AG04449 (cell line): ENCODE results near the gene GBX2.

Experiments
- CTCF ChIA-PET: fragments of 350-600 bp; formaldehyde crosslinking; extraction: SDS; loops from one replicate; lab custom pipeline; 2021; ENCODE audit warnings: antibody characterized with exemption; lab: Yijun Ruan, JAX
- POLR2A ChIA-PET: fragments of 400-600, 350-600 bp; formaldehyde crosslinking; extraction: SDS; loops from one replicate; lab custom pipeline; 2020; ENCODE audit warnings: antibody characterized with exemption, inconsistent platforms; lab: Yijun Ruan, JAX
- DNase-seq: peaks from one replicate; pipeline ENCODE4 v3.0.0-alpha.2; 2010; ENCODE audit warnings: low read depth, low spot score
- H3K4me3 ChIP-seq: 2 replicates; pipeline ENCODE4 v1.5.1; 2011; ENCODE audit warnings: low read depth, mild to moderate bottlenecking, control low read depth, low read length
- TF ChIP-seq, protein P1 (sequence below): IDR thresholded peaks from one replicate; pipeline ENCODE4 v1.5.1; 2011; ENCODE audit warnings: mild to moderate bottlenecking, moderate library complexity, low read length, control low read depth, inconsistent platforms; ENCODE audit not compliant: insufficient read depth; ENCODE audit errors: missing control alignments

Gene GBX2

DNA sequence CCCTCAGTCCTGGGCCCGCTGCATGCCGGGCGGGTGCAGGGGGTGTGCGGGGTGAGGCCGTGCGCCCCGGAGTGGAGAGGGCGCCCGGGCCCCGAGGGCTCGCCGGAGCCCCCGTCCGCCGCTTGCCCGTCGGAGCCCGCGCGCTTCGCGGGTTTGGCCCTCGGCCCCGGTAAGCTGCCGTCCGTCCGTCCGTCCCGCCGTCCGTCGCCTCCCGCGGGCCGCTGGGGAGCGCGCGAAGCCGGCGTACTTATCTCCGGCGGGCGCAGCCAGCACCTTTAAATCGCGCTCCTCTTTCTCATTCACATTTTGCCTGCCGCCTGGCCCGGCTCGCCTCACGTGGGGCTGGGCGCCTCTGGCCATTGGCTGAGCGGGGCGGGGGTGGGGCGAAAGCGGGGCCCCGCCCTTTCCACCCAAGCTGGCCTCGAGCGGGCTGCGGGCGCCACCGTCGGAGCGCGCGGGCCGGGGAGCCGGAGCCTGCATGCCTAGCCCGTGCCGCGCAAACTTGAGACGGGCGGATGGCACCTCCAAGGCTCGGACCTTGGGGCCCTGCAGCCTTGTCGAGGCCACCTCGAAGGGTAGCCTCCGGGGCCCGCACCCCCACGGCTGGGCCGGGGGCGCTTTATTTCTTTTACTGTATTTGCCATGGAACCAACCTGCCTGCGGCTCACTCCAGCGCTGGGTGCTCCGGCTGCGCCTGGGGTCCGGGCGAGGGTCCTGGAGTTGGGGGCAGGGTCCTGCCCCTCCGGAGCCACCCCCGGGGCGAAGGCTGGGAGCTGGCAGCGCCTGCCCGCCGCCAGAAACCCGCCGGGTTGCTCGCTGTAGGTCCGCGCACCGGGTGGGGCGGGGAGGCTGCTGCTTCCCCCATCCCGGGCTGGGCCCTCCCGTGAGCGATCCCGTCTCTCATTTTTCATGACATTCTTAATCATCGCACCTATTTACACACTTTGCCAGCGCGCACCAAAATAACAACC, at the start of gene GBX2:
Gene GBX2 (minus strand): TSS at position 277 of the 971 bp plus-strand sequence. CDS start 415 bp downstream, outside the sequence.
- TF ChIP-seq, protein P1, sequence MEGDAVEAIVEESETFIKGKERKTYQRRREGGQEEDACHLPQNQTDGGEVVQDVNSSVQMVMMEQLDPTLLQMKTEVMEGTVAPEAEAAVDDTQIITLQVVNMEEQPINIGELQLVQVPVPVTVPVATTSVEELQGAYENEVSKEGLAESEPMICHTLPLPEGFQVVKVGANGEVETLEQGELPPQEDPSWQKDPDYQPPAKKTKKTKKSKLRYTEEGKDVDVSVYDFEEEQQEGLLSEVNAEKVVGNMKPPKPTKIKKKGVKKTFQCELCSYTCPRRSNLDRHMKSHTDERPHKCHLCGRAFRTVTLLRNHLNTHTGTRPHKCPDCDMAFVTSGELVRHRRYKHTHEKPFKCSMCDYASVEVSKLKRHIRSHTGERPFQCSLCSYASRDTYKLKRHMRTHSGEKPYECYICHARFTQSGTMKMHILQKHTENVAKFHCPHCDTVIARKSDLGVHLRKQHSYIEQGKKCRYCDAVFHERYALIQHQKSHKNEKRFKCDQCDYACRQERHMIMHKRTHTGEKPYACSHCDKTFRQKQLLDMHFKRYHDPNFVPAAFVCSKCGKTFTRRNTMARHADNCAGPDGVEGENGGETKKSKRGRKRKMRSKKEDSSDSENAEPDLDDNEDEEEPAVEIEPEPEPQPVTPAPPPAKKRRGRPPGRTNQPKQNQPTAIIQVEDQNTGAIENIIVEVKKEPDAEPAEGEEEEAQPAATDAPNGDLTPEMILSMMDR: no peak
- POLR2A ChIA-PET: no interaction called here
- CTCF ChIA-PET: interaction anchor here (4.9 to 6.3 kb wide), 2 partner anchors 10 to 389 kb away, joined by 22 to 57 read pairs; no protein-coding TSS in a partner anchor
- H3K4me3 ChIP-seq: peak within 1 kb of the TSS; percentile 49
- DNase-seq: no peak

DNA sequence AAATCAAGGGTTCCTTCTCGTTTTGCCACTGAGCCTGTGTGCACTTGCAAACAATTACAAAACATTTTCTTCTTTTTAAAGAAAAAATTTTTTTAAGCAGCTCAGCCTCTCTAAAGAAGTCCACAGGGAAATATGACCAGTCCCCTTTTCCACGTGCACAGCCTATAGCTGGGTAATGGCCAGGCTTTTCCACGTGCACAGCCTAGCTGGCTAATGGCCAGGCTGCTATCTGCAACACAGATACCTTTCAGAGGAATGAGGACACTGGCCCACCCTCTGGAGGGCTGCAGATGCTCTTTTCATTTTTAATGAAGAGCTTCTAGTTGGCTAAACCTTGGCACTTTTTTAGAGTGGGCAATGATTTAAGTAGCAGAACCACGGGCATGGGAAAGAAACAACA, 49.7 kb upstream of the GBX2 start:
- TF ChIP-seq, protein P1: no peak
- DNase-seq: no peak
- ChIA-PET POLR2A (interaction anchor here (0.6 kb wide), 1 partner anchor 266 kb away, joined by 3 read pairs; no protein-coding TSS in a partner anchor), CTCF (interaction anchor here (1.2 kb wide), 1 partner anchor 451 kb away, joined by 3 read pairs; no protein-coding TSS in a partner anchor)
- H3K4me3 ChIP-seq: no peak overlapping the region

DNA sequence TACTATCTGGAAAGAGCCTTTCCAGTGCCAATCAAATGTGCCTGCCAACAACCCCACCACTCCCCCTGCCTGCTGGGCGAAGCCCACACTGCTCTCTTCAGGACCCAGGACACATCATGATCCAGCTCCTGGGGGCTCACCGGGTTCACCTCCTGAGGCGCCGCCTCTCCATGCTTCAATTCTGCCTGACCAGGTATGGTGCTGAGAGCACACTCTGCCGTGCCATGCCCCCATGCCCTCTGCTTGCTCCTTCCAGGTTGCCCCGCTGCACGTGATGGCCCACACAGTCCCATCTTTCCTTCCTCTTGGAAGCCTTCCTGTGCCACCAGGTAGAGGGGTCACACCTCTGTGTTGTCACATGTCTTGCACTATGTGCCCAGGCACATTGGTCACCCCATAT, 48.5 kb upstream of the GBX2 start:
- TF ChIP-seq, protein P1: no peak
- H3K4me3 ChIP-seq: no peak overlapping the region
- no peak for DNase-seq
- ChIA-PET CTCF (no interaction called here), POLR2A (no interaction called here)

DNA sequence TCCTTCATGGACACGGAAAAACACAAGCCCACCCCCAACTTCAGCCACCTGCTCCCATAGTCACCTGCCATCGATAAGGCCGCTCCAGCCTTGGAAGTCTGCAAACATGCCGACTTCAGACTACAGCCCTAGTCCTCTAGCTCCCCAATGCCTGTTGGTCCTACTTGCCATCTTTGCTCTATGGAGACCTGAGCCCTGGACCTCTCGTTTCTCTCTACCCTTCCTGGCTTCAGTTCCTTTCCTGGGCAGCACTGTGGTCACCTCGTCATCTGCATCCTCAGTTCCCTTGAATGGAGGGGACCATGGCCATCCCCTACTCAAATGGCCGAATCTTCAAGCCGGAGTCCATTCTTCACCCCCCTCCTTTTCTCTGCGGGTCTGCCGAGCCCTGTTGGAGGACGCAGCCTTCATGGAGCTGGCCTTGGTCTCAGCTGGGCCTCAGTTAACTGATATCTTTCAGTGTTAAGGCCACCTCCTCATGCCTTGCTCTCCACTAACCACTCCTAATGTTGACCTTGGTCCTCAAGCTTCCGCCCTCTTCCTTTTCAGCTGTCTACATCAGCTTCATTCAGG, 47.7 kb upstream of the GBX2 start:
- no peak for DNase-seq
- TF ChIP-seq, protein P1: no peak
- ChIA-PET CTCF (no interaction called here), POLR2A (no interaction called here)
- H3K4me3 ChIP-seq: no peak overlapping the region

DNA sequence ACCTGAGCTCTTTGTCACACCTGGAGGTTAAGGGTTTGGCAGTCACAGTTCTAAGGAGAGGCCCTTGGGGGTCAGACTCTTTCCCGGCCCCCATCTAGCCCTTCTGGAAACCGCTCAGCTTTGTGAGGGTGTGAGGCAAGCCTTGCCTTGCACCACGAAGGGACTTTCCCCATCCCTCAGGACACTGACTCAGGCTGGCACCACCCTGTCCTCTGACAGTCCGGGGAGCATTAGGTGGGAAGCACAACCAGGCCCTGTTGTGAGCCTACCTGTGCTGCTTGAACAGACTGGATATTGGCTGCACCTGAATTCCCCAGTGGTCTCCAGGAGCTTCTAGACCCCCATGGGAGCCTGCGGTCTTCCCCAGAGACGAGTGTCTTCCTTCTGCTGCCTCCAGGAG, 47.0 kb upstream of the GBX2 start:
- DNase-seq: no peak
- ChIA-PET POLR2A (interaction anchor here (0.6 kb wide), 1 partner anchor 244 kb away, joined by 3 read pairs; no protein-coding TSS in a partner anchor), CTCF (no interaction called here)
- no peak overlapping the region for H3K4me3 ChIP-seq
- TF ChIP-seq, protein P1: no peak
